Ecto neural progenitor cell (in vitro differentiated cells): ENCODE measurements around the gene FANCC.
"Not testable (repeated sequence)": the region's sequence is repeated elsewhere in the genome, so short reads cannot be mapped to it uniquely, and the experiment has no call there.

Source experiments
- DNase-seq: peaks from one replicate; pipeline ENCODE4 v3.0.0-alpha.2; 2018; ENCODE audit warnings: low spot score

Gene FANCC

DNA sequence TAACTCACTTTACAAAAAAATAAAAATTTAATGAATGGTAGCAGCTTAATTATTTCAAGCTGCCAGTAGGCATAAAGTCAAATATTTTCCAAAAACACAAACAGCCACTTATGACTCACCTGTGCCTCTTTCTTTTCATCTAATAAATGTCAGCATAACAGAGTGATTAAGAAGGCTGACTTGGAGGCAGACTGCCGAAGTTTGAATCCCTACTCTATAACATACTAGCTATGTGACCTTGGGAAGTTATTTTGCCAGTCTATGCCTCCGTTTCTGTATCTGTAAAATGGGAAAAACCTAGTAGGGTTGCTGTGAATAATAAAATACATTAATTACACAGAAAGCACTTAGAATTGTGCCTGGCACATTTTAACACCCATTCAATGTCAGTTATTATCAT, 33.8 kb downstream of the FANCC start:
- no peak for DNase-seq

DNA sequence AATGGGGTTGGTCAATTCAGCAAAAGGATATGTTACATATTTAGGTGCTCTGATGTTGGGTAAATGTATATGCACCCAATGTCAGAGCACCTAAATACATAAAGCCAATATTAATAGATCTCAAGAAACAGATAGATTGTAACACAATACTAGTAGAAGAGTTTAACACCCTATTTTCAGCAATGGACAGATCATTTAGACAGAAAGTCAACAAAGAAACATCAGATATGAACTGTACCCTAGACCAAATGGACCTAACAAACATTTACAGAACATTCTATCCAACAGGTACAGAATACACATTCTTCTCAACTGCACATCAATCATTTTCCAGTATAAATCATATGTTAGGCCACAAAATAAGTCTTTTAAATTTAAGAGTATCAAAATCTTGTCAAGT, 35.2 kb downstream of the FANCC start:
- DNase-seq, result no peak

DNA sequence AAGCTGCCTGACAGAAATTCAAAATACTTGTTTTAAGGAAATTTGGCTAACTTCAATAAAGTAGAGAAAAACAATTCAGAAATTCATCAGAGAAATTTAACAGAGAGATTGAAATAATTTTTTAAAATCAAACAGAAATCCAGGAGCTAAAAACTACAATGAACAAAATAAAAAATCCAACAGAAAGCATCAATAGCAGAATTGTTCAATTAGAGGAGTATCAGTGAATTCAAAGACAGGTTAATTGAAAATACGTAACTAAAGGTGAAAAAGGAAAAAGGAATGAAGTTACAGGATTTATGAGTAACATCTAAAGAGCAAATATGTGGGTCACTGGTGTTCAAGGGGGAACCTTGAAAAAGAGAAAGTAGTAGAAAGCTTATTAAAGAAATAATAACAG, 36.8 kb downstream of the FANCC start:
- no peak for DNase-seq

DNA sequence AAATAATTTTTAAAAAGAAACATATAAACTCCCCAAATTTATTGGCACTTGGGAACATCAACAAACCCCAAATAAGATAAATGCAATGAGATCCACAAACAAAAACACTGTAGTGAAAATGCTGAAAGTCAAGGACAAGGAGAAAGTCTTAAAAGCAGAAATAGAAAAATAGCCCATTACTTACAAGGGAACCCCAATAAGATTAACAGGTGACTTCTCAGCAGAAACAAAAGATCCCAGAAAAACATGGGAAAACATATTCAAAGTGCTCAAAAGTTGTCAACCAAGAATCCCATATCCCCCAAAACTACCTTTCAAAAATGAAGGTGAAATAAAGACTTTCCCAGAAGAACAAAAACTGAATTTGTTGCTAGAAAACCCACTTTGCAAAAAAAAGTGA, 40.0 kb downstream of the FANCC start:
- no peak for DNase-seq

DNA sequence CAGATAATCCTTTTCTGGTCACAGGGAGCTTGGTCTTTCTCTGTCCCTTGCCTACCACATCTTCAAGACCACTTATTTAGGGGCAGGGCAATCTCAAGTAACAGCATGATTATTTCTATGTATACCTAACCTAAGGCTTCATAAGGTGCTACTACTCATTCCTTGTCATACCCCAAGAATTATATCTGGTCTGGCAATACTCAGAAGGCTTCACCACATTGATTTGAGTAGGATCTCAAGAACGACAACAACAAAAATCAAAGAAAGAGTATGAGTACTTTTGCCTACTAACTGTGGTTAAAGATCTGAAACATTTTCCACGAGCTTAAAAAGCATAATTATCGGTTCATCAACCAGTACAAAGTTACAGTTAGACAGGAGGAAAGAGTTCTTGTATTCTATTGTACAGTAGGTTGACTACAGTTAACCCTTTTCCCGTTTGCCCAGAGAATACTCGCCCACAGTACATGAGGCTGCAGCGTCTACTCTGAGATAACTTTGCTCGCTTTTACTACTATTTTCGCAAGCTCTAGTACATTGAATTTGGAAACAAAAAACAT, 41.0 kb downstream of the FANCC start:
- no peak for DNase-seq

DNA sequence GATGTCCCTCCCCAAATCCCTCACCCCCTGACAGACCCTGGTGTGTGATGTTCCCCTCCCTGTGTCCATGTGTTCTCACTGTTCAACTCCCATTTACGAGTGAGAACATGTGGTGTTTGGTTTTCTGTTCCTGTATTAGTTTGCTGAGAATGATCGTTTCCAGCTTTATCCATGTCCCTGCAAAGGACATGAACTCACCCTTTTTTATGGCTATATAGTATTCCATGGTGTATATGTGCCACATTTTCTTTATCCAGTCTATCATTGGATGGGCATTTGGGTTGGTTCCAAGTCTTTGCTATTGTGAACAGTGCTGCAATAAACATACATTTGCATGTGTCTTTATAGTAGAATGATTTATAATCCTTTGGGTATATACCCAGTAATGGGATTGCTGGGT, 43.3 kb downstream of the FANCC start:
- not testable (repeated sequence) for DNase-seq

DNA sequence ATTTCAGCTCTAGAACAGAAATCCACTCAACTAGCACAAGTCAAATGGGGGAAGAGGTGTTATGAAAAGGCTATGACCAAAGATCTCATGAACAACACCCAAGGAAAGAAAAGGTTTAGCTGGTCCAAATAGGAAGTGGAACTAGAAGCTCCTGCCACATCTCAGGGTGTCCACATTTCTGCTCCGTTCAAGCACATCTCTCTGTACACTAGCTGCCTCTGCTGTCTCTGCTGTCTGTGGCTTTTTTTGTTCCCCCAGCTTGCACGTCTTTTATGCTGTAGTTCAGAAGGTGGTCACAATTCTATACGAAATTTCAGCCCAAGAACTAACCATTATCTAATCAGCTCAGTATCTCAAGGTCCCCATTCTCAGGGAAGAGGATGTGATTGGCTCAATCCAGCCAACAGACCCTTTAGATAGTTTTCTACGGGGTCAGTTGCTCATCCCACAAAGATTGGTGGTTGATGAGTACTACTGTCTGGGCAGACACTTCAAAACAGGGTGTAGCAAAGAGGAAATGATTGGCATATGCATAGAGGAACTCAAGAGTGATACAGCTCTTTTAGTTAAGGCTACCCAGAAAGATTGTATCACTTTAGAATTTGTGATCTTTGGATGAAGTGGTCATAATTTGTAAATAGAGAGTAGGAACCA, 44.0 kb downstream of the FANCC start:
- DNase-seq, result no peak

DNA sequence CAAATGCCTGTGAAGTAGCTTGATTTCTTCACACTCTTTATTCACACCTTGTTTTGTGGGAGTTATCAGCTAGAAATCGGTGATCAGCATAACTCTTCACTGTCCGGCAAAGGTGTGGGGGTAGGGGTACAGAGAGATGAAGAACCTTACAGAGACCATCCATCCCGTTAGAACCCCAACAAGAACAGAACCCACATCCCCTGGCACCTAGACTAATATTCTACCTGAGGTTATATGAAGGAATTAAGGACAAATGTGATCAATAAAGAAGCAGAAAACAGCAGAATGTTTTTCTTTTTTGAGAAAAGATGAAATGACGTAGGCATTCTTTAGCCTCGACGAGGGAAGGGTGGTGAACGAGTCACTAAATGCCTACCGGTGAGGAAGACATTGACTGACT, 44.7 kb downstream of the FANCC start:
- no peak for DNase-seq

DNA sequence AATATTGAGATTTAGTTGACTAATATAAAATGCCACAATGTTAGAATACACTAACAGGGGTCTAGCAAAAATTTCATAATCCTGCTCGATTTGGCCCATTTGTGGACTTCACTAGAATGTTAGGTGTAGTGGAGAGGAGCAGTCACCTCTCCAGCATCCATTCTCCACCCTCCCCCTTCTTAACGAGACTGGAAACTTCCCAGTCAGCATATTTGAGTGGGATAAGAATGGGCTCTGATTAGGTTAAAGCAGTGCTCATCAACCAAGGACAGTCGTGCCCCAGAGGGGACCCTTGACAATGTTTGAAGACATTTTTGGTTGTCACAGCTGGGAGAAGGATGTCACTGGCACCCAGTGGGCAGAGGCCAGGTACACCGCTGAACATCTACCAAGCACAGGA, 46.7 kb downstream of the FANCC start:
- DNase-seq, result no peak

DNA sequence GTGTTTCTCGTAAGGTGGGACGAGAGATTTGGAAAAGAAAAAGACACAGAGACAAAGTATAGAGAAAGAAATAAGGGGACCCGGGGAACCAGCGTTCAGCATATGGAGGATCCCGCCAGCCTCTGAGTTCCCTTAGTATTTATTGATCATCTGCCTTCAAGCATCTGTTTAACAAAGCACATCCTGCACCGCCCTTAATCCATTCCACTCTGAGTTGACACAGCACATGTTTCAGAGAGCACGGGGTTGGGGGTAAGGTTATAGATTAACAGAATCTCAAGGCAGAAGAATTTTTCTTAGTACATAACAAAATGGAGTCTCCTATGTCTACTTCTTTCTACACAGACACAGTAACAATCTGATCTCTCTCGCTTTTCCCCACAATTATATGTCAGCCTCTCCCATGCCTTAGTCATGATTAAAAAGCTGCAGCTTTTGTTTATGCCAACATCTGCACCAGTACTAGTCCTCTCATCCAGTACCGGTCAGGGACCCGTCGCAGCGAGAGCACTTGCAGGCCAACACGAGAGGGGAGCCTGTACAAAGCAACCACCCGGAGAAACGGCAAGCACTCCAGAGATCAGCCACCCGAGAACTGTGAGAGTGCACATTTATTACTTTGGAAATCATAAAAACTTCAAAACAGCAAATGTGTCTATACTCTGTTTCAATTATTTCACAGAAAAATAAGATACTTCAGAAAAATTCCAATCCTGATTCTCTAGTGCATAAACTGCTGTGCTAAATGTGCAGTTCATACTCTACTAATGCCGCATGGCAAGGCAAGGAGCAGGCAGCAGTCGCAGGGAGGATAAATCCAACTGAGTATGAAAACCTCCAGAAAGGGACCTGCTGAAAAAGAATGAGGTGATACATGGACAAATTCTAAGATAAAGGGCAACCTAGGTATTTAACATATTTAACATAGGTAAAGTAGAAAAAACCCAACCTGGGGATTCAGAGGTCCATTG, 47.4 kb downstream of the FANCC start:
- not testable (repeated sequence) for DNase-seq

DNA sequence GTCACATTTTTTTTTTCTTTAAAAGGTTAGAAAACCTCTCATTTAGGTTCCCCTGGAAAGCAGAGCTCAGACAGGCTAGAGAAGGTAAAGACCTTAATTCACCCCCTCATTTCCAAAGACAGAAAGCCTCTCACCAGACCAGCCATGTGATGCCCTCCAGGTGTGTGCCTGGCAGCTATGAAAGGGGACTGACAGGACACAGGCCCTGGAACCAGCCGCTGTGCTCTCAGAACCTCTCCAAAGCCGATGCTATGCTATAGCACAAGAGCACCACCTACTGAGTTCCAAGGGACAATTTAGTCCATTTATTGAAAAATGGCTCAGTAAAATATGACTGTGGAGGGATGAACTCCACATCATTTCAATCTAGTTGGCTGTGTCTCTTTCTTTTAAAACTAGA, 48.8 kb downstream of the FANCC start:
- DNase-seq, result no peak

DNA sequence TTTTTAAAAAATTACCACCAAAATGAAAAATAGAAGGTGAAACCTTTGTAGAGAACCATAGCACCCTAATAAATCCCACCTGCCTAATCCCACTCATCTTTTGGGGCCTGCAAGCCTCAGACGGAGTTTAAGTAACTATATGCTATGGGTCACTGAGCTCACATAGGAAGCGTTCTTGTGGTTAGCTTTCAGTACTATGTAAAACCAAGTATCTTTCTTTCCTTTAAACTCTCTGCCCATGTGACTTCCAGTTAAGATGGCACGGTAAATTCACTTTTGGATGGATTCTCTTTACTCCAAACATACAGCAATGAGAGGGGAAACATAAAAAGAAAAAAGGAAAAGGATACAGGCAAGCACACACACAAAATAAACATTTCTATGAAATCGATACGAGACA, 50.9 kb downstream of the FANCC start:
- no peak for DNase-seq

DNA sequence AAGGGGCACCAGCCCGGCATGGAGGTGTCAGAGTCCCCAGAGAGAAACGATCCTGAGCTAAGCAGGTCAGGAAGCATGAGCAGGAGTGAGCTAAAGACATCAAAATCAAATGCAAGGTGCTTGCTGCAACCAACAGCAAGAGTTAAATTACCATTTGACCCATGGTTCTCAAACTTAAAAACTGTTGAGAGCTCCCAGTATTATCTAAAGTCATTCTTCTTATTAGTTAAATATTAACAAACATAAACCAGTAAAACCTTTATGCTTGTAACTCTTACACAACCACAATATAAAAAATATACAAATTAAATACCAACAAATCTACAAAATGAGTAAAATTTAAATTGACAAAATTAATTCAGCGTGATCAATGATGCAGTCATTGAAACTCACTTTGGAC, 51.5 kb downstream of the FANCC start:
- DNase-seq, result no peak

DNA sequence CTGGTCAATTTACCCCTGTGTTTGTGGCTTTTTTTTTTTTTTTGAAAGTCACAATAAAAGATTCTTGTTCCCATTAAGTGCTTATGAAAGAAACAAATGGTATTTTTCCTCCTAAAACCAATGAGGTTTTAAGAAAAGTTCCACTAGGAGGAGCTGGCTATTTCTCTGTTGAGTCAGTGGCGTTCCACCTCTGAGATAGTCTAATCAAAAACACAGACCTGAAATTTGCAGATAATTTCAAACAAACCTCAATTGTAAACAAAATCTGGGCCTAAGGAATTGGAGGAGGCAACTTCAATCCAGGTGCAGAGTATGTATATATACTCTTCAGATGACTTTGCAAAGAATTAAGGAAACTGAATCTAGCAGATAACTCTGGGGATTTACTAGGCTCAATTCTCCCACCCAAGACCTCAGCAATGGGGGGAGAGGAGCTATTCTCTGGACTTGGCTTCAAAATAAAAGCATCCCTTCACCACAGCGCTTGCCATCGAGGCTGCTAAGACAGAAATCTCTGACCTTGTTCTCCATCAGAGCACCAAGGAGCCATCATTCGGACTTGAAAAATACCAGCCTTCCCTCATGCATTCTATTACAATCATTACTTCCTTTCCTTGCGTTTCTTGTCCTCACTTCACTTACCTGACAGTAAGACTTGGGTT, 52.4 kb downstream of the FANCC start:
- DNase-seq, result no peak

DNA sequence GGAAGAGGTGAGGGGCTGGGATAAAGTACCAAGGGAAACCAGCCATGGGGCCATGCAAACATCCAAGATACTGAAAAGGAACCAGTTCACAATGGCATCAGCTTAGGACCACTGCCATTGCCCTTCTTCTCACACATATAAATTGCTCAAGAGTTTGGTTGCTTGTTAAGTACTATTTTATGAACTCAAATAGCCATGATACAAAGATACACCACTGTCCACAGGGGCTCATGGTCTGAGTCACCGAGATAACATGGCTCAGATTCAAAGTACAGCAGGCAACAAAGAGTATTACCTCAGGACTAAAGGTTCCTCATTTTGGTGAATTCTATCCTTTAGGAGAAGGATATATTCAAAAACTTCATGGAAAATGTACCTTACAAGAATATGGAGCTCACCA, 55.6 kb downstream of the FANCC start:
- DNase-seq, result no peak

DNA sequence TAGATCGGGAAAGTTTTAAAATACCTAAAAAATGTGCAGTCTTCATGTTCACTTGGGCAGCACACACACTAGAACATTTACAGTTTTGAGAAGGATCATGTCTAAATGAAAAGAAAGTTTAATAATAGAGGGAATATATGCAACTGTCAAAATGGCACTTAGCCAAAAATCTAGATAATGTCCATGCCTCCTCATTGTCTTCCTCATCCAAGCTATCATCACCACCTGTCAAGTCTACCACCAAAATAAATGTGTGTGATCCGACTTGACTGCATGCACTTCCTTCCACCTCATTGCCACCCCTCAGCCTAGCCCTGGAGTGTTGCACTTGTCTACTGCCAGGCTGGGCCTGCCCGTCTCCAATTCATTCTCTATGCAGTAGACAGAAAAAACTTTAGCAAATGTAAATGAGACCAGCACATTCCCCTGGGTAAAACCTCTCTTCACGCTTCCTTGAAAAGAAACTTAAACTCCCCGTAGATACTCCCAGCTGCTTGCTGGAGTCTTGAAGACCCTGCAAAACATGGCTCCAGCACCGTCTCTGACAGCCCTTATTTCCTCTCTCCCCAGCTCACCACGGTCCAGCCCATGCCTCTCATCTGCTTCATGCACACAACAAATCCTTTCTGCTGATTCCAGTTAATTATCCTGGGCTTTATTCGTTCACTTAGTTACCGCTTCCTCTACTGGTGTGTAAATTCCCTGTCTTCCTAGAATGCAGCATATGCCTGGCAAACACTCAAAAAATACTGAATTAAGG, 66.9 kb downstream of the FANCC start:
- DNase-seq, result no peak

DNA sequence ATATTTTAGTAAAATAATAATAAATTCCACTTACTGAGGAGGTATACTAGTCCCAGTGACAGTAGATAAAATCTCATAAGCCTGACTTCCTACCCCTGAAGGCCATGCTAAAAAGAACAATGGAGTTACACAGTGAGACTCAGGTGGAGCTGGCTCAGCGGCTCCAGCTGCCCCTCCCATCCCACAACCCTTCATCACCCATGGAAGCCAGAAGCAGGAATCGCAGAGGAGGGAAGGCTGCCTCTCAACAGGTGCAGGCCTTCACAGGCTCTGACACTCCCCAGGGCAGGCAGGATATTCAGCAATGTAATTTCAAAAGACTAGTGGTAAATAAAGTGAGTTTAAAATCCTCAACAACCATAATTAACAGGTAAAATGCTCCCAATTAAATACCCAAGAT, 67.5 kb downstream of the FANCC start:
- no peak for DNase-seq

DNA sequence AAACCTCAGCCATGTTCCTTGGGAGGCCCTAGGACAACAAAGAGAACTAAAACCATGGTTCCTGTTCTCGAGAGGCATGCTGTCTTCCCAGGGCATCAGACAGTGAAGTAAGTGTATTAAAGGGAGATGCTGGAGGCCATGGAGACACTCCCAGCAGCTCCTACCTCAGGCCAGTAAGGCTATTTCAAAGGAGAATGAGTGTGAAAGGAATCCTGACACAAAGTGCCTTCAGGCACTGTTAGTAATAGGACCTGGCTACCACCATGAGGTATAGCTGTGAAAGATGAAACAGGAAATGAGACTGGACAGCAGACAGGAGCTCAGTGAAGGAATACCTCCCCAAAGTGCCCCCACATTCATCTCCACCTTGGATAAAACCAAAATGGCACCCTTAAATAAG, 71.0 kb downstream of the FANCC start:
- DNase-seq, result no peak

DNA sequence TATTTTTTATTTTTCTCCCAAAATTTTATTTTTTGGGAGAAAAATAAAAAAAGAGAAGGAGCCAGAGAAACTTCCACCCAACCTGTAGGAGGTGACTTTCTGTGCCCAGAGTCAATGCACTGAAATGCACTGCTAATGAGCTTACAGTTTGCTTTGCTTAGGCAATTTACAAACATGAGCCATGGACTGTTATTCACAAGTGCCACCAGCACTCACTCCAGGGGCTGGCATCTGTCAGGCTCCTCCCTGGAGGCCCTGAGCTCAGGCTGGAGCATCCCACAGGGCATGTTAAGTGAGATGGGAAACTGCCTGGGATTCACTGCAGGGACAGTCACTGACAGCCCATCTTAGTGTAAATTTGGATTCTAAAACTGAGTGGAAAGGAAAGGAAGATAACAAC, 74.9 kb downstream of the FANCC start:
- no peak for DNase-seq

DNA sequence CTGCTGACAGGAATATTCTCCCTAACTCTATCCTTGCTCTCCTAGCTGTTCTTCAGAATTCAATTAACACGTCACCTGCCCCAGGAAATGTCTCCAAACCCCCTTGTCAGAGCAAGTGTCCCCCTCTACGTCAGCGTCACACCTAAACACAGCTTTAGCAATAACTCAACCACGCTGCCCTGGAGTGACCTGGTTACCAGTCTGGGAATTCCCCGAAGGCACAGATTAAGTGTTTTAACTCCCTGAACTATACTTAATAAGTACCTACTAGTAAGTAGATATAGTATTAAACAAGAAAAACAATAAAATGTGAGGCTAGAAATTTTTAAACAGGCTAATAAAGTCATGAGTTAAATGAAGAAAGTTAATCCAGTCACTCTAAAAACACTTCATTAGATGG, 78.4 kb downstream of the FANCC start:
- DNase-seq, result no peak

DNA sequence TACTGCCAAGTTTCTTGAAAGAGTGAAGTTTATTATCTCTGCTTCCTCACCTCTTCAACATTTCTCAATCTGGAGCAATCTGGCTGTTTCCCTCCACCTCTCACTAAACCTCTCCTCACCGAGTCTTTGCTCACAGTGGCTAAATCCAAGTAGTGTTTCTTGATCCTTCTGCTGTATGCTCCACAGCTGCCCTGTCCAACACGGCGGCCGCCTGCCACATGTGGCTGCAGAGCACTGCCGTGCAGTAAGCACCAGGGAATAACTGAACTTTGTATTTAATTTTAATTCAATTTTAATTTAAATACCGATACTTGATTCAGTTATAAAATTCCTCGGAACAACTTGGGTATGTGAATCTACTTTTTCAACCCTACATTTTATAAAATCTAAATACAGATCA, 80.2 kb downstream of the FANCC start:
- no peak for DNase-seq

DNA sequence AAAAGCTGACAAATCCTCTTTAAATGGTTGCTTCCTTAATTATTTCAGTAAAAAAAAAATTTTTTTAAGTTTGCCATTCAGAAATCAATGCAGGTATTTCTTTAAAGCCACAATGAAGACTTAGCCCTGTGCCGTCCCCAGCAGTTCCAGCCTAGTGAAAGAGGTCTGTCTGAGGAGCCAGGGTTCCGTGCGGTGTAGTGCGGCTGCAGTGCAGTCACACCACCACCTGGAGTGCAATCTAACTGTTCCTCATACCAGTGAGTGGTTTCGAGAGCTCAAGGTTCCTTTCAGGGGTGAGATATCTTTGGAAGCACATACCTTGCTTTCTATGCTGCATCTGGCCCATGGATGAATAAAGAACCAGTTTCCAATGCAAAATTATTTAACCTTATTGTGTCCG, 87.5 kb downstream of the FANCC start:
- no peak for DNase-seq
